Upper lobe of right lung (tissue), 1 donor: ENCODE data around the gene SPOCK1. TPM values are rescaled to one million over a fixed set of nuclear protein-coding genes. Genes with fewer than 3 reads are reported as not detected.
A peak's percentile ranks its signal among the peaks of the same experiment; 100 is the strongest.

Experiments
- ATAC-seq: fragments of 200-7000 bp; cut with Tn5 transposase; one replicate; pipeline ENCODE4 v1.9.1; 2020; ENCODE audit warnings: mild to moderate bottlenecking, moderate library complexity
- DNase-seq: peaks from one replicate; pipeline ENCODE4 v3.0.0-alpha.2; 2020
- H3K27ac ChIP-seq: fragments of 200-600 bp; one replicate; pipeline ENCODE4 v1.8.0; 2022
- H3K27me3 ChIP-seq: fragments of 200-600 bp; one replicate; pipeline ENCODE4 v1.8.0; 2022; ENCODE audit warnings: mild to moderate bottlenecking
- H3K36me3 ChIP-seq: fragments of 200-600 bp; one replicate; pipeline ENCODE4 v1.8.0; 2022
- H3K4me1 ChIP-seq: fragments of 200-600 bp; one replicate; pipeline ENCODE4 v1.8.0; 2022
- H3K4me3 ChIP-seq: fragments of 200-600 bp; one replicate; pipeline ENCODE4 v1.8.0; 2022; ENCODE audit warnings: mild to moderate bottlenecking
- H3K9me3 ChIP-seq: fragments of 200-600 bp; one replicate; pipeline ENCODE4 v1.8.0; 2022
- CTCF ChIP-seq: fragments of 200-600 bp; IDR thresholded peaks from one replicate; pipeline ENCODE4 v1.8.0; 2022; ENCODE audit warnings: antibody characterized with exemption
- intact Hi-C: fragments of 100-400 bp; cut with DNase I; formaldehyde crosslinking; loops from one replicate; pipeline ENCODE4 v1.11.0; 2022
- total RNA-seq: library from RNA; stranded (reverse); fragmentation: NEBNext Ultra II Directional; extraction: Animal tissue kit (Norgen Biotek cat#: 25700); gene quantifications from one replicate; pipeline ENCODE4 v1.2.1, GENCODE V29; 2021
- donor health status: DM: no; HTN: yes; CAD: no; lungs with severe emphysema.

Gene SPOCK1
- total RNA-seq, 1 donor from 2014 or later = 4.0 TPM

GRCh38 chr5:137220523-137220927 is 278.6 kb downstream of the SPOCK1 start:
- H3K9me3 ChIP-seq = no peaks in the 10 kb centered on the region
- TF ChIP-seq CTCF = peak; percentile 42
- H3K27ac ChIP-seq = no peak overlapping the region
- DNase-seq = no peak
- ATAC-seq = peak; percentile 87
- no peak overlapping the region for H3K4me3 ChIP-seq
- no peaks in the 10 kb centered on the region for H3K27me3 ChIP-seq
- intact Hi-C loops = no loop called here
- H3K36me3 ChIP-seq = no peaks in the 10 kb centered on the region
- no peaks in the 10 kb centered on the region for H3K4me1 ChIP-seq

GRCh38 chr5:137218896-137219295 is 280.2 kb downstream of the SPOCK1 start:
- Histone ChIP-seq H3K4me1 (no peaks in the 10 kb centered on the region), H3K36me3 (no peaks in the 10 kb centered on the region), H3K4me3 (no peak overlapping the region), H3K27me3 (no peaks in the 10 kb centered on the region), H3K9me3 (no peaks in the 10 kb centered on the region), H3K27ac (no peak overlapping the region)
- intact Hi-C loops = no loop called here
- no peak for TF ChIP-seq CTCF
- no peak for ATAC-seq
- DNase-seq = no peak

GRCh38 chr5:137218471-137218870 is 280.7 kb downstream of the SPOCK1 start:
- H3K27ac ChIP-seq = no peak overlapping the region
- H3K9me3 ChIP-seq = no peaks in the 10 kb centered on the region
- DNase-seq (no peak), ATAC-seq (no peak)
- H3K4me3 ChIP-seq = no peak overlapping the region
- no peak for TF ChIP-seq CTCF
- no peaks in the 10 kb centered on the region for H3K4me1 ChIP-seq
- intact Hi-C loops = no loop called here
- H3K27me3 ChIP-seq = no peaks in the 10 kb centered on the region
- no peaks in the 10 kb centered on the region for H3K36me3 ChIP-seq

GRCh38 chr5:137217599-137218200 is 281.4 kb downstream of the SPOCK1 start:
- DNase-seq = no peak
- Histone ChIP-seq H3K27me3 (no peaks in the 10 kb centered on the region), H3K27ac (no peak overlapping the region), H3K36me3 (no peaks in the 10 kb centered on the region), H3K9me3 (no peaks in the 10 kb centered on the region), H3K4me1 (no peaks in the 10 kb centered on the region), H3K4me3 (no peak overlapping the region)
- intact Hi-C loops = no loop called here
- no peak for ATAC-seq
- no peak for TF ChIP-seq CTCF

- Histone ChIP-seq H3K27me3 (no peaks in the 10 kb centered on the region), H3K27ac (no peak overlapping the region), H3K36me3 (no peaks in the 10 kb centered on the region), H3K4me3 (no peak overlapping the region), H3K9me3 (no peaks in the 10 kb centered on the region), H3K4me1 (no peaks in the 10 kb centered on the region)
- TF ChIP-seq CTCF = no peak
- no peak for ATAC-seq
- intact Hi-C loops = no loop called here
- no peak for DNase-seq
Measured at GRCh38 chr5:137216976-137217598, 282.0 kb downstream of the SPOCK1 start.

GRCh38 chr5:137215780-137216179 is 283.3 kb downstream of the SPOCK1 start:
- H3K27ac ChIP-seq = no peak overlapping the region
- TF ChIP-seq CTCF = no peak
- intact Hi-C loops = no loop called here
- ATAC-seq (no peak), DNase-seq (no peak)
- H3K27me3 ChIP-seq = no peaks in the 10 kb centered on the region
- no peaks in the 10 kb centered on the region for H3K4me1 ChIP-seq
- H3K36me3 ChIP-seq = no peaks in the 10 kb centered on the region
- no peak overlapping the region for H3K4me3 ChIP-seq
- H3K9me3 ChIP-seq = no peaks in the 10 kb centered on the region
